HG02938 (cell line): ENCODE data around the gene UPK3BL1.

Source experiments
- ATAC-seq: cut with Tn5 transposase; IDR thresholded peaks from one replicate; pipeline ENCODE4 v1.9.1; 2021; ENCODE audit warnings: mild to moderate bottlenecking, moderate library complexity; ENCODE audit not compliant: unreplicated experiment

Gene UPK3BL1

DNA sequence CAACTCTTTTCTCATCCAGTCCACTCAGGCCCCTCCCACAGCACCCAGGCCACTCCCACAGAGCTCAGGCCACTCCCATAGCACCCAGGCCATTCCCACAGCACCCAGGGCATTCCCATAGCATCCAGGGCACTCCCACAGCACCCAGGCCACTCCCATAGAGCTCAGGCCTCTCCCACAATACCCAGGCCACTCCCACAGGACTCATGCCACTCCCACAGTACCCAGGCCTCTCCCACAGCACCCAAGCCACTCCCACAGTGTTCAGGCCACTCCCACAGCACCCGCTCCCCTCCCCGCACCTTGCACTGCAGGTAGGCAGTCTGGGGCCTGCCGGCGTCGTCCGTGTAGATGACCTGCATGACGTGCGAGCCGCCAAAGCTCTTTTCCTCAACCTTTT lies 52.7 kb downstream of the UPK3BL1 start:
- peak; percentile 41 for ATAC-seq
